Fibroblast of villous mesenchyme (primary cell): ENCODE measurements around the gene UBB. TPM values are rescaled to one million over a fixed set of nuclear protein-coding genes. Genes with fewer than 3 reads are reported as not detected.

Experiments
- DNase-seq: peaks from one replicate; pipeline ENCODE4 v3.0.0-alpha.2; 2010; ENCODE audit warnings: low read depth
- H3K4me3 ChIP-seq: 2 replicates; pipeline ENCODE4 v1.5.1; 2011; ENCODE audit warnings: low read depth, mild to moderate bottlenecking, low read length
- total RNA-seq: library from RNA; depleted of rRNA; stranded (reverse); fragments of >200 nt; gene quantifications from 2 replicates; pipeline ENCODE4 v1.2.3, GENCODE V29; 2012
- TF ChIP-seq, protein P1 (sequence below): IDR thresholded peaks from 2 replicates; pipeline ENCODE4 v1.5.1; 2012; ENCODE audit warnings: low read depth, mild to moderate bottlenecking, low read length; ENCODE audit not compliant: insufficient read depth

The UBB gene
- total RNA-seq, 1 donor, result 1,346 TPM

DNA sequence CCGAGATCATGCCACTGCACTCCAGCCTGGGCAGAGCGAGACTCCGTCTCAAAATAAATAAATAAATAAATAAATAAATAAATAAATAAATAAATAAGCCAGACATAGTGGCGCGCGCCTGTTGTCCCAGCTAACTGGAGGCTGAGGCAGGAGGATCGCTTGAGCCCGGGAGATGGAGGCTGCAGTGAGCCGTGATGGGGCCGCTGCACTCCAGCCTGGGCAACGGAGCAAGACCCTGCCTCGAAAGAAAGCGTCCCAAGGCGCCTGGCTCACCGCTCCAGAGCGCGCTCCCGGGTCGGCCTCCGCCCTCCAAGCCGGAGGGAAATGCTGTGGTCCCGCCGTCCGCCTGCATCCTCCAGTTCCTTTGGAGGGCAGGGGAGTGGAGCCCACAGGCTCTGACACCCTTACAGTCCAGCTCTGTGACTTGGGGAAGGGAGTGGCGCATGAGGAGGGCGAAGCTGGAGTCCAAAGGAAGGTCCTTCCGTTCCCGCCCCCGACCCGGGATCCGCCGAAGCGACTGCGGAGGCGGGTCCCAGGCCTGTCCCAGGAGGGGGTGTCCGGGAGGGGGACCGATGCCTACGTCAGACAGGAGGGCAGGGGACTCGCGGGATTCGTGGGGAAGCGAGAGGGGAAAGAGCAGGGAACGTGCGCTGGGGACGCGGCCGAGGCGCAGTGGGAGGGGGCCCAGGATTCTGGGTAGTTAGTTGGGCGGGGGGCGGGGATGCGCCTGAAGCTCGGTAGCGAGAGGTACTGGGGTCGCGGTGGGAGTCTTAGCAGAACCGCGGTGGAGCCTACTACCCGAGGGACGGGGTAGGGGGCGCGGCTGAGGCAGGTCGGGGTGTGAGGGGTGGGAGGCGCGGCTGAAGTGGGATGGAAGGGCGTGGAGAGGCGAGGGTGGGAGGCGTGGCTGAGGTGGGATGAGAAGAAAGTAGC, 26.1 kb downstream of the UBB start:
- TF ChIP-seq, protein P1, sequence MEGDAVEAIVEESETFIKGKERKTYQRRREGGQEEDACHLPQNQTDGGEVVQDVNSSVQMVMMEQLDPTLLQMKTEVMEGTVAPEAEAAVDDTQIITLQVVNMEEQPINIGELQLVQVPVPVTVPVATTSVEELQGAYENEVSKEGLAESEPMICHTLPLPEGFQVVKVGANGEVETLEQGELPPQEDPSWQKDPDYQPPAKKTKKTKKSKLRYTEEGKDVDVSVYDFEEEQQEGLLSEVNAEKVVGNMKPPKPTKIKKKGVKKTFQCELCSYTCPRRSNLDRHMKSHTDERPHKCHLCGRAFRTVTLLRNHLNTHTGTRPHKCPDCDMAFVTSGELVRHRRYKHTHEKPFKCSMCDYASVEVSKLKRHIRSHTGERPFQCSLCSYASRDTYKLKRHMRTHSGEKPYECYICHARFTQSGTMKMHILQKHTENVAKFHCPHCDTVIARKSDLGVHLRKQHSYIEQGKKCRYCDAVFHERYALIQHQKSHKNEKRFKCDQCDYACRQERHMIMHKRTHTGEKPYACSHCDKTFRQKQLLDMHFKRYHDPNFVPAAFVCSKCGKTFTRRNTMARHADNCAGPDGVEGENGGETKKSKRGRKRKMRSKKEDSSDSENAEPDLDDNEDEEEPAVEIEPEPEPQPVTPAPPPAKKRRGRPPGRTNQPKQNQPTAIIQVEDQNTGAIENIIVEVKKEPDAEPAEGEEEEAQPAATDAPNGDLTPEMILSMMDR, result peak; percentile 3
- peak; percentile 37 for DNase-seq
- peak overlapping the region; percentile 66 for H3K4me3 ChIP-seq

DNA sequence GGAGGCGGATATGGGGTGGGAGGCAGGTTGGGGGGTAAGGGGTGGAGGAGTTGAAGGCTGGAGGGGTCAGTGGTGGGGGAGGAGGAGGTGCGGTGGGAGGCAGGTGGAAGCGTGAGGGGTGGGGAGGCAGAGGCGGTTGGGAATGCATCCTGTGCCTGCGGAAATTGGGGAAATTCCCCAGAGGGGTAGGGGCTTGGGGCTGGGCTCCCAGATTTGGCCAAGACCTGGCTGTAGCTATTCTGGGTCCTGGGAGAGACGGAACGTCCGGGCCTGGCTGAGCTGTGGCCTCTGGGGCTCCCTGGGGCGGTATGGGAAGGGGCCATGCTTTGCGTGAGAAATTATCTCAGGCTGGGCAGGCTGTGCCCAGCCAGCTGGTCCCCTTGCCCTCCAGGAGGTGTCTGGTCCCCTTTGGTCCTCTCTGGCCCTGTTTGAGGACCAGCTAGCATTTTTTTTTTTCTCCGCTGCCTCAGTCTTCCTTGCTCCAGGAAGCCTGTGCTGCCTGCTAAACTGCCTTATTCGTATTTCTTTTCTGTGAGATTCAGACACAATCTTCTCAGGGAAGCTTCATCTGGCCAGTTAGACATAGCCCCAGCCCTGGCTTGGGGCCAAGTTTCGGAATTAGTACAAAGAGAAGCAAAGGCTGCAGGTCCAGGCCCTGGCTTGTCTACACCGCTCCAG, 27.2 kb downstream of the UBB start:
- TF ChIP-seq, protein P1, result no peak
- DNase-seq, result peak; percentile 68

DNA sequence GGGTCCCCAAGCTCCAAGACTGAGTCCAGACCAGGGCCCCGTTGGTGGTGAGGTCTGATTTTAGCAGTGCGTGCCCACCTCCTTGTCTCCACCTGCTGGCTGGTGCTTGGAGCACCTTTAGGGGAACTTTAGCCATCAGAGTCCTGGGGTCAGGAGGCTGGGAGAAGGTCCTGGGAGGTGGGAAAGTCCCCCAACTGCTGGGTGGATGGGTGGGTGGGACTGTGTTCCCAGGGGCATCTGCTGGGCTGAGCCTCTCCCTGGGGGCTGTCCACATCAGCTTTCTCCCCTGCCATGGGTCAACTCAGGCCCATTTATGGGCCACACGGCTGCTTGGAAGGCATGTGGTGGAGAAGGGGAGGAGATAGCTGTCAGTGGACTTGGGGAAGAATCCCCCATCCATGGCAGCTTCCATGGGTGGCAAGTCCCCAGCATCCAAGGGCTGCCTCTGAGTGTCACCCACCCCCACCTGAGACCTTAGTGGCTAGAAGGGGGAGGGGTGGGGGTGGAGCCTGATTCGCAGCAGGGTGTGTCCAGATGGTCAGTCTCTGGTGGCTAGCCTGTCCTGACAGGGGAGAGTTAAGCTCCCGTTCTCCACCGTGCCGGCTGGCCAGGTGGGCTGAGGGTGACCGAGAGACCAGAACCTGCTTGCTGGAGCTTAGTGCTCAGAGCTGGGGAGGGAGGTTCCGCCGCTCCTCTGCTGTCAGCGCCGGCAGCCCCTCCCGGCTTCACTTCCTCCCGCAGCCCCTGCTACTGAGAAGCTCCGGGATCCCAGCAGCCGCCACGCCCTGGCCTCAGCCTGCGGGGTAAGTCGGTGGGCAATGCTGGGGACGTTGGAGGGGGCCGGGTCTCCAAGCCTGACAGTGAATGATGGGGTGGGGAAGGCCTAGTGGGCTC, 34.4 kb downstream of the UBB start, which contains the start of gene TRPV2:
Gene TRPV2 (plus strand): TSS at position 541 of the 894 bp plus-strand sequence. CDS start 2,098 bp downstream, outside the sequence.
- peak within 1 kb of the TSS; percentile 81 for H3K4me3 ChIP-seq
- DNase-seq, result peak; percentile 22
- TF ChIP-seq, protein P1, result peak; percentile 47

More for the DNA sequence above, 27.2 kb downstream of the UBB start:
- no peak overlapping the region for H3K4me3 ChIP-seq

DNA sequence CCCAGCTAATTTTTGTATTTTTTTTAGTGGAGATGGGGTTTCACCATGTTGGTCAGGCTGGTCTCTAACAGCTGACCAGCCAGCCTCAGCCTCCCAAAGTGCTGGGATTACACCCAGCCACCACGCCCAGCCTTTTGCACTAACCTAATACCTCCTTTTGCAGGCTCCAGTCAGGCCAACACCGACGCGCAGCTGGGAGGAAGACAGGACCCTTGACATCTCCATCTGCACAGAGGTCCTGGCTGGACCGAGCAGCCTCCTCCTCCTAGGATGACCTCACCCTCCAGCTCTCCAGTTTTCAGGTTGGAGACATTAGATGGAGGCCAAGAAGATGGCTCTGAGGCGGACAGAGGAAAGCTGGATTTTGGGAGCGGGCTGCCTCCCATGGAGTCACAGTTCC, 36.5 kb downstream of the UBB start:
- DNase-seq, result no peak
- TF ChIP-seq, protein P1, result no peak
- H3K4me3 ChIP-seq, result no peak overlapping the region

DNA sequence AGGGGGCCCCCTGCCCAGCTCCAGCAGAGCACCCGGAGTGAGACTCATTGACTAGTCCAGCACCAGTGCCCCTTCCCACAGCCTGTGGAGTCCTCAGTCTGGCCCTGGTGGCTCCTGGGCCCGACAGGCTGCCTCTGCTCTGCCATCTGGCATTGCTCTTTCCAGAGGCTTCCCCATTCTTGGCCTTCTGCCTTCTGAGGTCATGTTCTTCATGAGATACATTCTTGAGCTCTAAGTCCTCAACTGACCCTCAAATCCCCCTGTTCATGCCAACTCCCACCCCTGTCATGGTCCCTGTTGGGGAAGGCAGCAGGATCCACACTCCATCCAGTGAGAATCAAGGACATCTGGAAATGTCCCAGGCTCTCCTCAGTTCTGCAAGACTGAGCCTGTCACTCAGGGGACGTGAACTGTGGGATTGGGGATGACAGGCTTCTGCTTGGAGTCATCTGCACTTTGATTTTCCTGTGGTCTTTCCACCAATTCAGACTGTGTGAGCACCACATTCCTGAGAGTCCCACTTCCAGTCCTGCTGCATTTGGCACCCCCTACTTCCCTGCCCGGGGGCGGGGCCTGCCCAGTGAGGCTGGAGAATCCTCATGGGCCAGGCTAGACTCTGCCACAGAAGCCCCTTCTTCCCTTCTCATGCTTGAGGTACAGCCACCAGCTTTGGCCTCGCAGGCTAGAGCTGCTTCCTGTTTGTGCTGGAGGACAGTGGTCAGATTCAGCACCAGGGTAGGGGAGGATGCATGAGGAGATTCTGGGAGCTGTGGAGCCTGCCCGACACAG, 37.2 kb downstream of the UBB start:
- H3K4me3 ChIP-seq, result no peak overlapping the region
- TF ChIP-seq, protein P1, result no peak
- DNase-seq, result peak; percentile 48
